Gastrocnemius medialis (tissue), 4 donors: ENCODE results near the gene DDX39A. TPM values are rescaled to one million over a fixed set of nuclear protein-coding genes. Genes with fewer than 3 reads are reported as not detected.
A peak's percentile ranks its signal among the peaks of the same experiment; 100 is the strongest.

Experiments used
- ATAC-seq, 2 donors: fragments of 150-250 bp; one replicate each; pipeline ENCODE4 v1.9.1; 2016
- DNase-seq, 2 donors: peaks; one replicate each; pipeline ENCODE4 v3.0.0-alpha.2; 2019
- H3K27ac ChIP-seq, 4 donors: fragments of 200-600 bp; sonication (generic); 1 replicate in 1 of 4; 2 replicates in 3 of 4; pipeline ENCODE4 v1.5.1; 2016 to 2018; ENCODE audit warnings: mild to moderate bottlenecking in 2 of 4, moderate library complexity in 1 of 4
- H3K27me3 ChIP-seq, 3 donors: fragments of 200-600 bp; sonication (generic) in 2 of 3; 1 replicate in 1 of 3; 2 replicates in 2 of 3; pipeline versions ENCODE4 v1.5.1 to v1.6.0; 2016 to 2019; ENCODE audit warnings: mild to moderate bottlenecking in 1 of 3, moderate library complexity in 1 of 3
- H3K36me3 ChIP-seq, 2 donors: fragments of 200-600 bp; sonication (generic) in 1 of 2; one replicate each; pipeline ENCODE4 v1.5.1; 2017 to 2018
- H3K4me1 ChIP-seq, 2 donors: fragments of 200-600 bp; sonication (generic) in 1 of 2; one replicate each; pipeline ENCODE4 v1.5.1; 2016 to 2017; ENCODE audit warnings: mild to moderate bottlenecking in 2 of 2
- H3K4me3 ChIP-seq, 4 donors: fragments of 200-600 bp; sonication (generic) in 3 of 4; 1 replicate in 1 of 4; 2 replicates in 3 of 4; pipeline ENCODE4 v1.5.1; 2016 to 2019; ENCODE audit warnings: mild to moderate bottlenecking in 2 of 4
- H3K9me3 ChIP-seq, 3 donors: fragments of 200-600 bp; sonication (generic) in 2 of 3; 1 replicate in 1 of 3; 2 replicates in 2 of 3; pipeline ENCODE4 v1.5.1; 2016 to 2019
- POLR2A ChIP-seq, 2 donors: fragments of 450-650 bp; IDR thresholded peaks; one replicate each; pipeline ENCODE4 v1.6.1; 2017; ENCODE audit warnings: antibody characterized with exemption in 2 of 2, mild to moderate bottlenecking in 2 of 2, moderate library complexity in 2 of 2
- in situ Hi-C, 4 donors: fragments of 200-750 bp; cut with MboI; loops; one replicate each; pipeline versions ENCODE4 v1.15.0 to v1.8.0; 2017; ENCODE audit warnings: low sequenced_read_pairs in 4 of 4
- intact Hi-C: fragments of 100-400 bp; cut with DNase I; formaldehyde crosslinking; loops from one replicate; pipeline ENCODE4 v1.15.1; 2023; ENCODE audit warnings: low total_unique reads
- total RNA-seq, 4 donors: library from RNA; depleted of rRNA; stranded (reverse); fragments of >200 nt; gene quantifications; one replicate each; pipeline versions ENCODE4 v1.1.0 to v1.2.3, GENCODE V29; 2016
- TF ChIP-seq, protein P1 (sequence below), 5 experiments: fragments of 450-650 bp in 3 of 5; fragments of 200-600 bp in 2 of 5; sonication (generic) in 2 of 5; IDR thresholded peaks in 4 of 5; conservative IDR thresholded peaks in 1 of 5; 1 replicate in 4 of 5; 2 replicates in 1 of 5; pipeline ENCODE4 v1.5.1; 2016 to 2019; ENCODE audit warnings: antibody characterized with exemption in 5 of 5, mild to moderate bottlenecking in 3 of 5, moderate library complexity in 3 of 5

Gene DDX39A
- total RNA-seq, 4 donors from 2014 or later, result 23.9 to 59.2 (median 41.3) TPM

DNA sequence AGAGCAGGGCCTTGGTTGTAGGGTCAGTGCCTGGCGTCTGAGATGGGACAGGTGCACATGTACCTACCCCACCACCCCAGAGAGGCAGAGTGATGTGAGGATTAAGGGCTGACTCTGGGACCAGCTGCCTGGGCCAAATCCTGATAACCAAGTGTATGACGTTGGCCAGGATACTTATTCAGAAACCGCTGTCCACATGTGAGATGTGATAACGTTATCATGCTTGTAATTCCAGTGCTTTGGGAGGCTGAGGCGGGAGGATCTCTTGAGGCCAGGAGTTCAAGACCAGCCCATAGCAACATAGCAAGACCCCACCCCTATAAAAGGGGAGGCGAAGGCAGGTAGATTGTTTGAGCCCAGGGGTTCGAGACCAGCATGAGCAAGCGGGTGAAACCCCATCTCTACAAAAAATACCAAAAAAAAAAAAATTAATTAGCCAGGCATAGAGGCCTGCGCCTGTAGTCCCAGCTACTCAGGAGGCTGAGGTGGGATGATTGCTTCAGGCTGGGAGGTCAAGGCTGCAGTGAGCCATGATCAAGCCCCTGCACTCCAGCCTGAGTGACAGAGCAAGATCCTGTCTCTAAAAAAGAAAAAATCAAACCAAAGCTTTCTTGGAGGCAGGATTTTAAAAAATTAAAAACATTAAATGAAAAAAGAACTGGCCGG, 27.9 kb downstream of the DDX39A start:
- DNase-seq (no peak), ATAC-seq (no peak)
- in situ Hi-C loops, result no loop called here
- Histone ChIP-seq H3K27me3 (no peaks in the 10 kb centered on the region), H3K9me3 (no peaks in the 10 kb centered on the region), H3K27ac (no peak overlapping the region), H3K4me3 (no peak overlapping the region), H3K4me1 (no peaks in the 10 kb centered on the region), H3K36me3 (peaks cover 0 to 55% of the 10 kb centered on the region in 2 donors)
- no peak for TF ChIP-seq POLR2A (IDR thresholded peaks at IDR 0.05)
- TF ChIP-seq, protein P1, sequence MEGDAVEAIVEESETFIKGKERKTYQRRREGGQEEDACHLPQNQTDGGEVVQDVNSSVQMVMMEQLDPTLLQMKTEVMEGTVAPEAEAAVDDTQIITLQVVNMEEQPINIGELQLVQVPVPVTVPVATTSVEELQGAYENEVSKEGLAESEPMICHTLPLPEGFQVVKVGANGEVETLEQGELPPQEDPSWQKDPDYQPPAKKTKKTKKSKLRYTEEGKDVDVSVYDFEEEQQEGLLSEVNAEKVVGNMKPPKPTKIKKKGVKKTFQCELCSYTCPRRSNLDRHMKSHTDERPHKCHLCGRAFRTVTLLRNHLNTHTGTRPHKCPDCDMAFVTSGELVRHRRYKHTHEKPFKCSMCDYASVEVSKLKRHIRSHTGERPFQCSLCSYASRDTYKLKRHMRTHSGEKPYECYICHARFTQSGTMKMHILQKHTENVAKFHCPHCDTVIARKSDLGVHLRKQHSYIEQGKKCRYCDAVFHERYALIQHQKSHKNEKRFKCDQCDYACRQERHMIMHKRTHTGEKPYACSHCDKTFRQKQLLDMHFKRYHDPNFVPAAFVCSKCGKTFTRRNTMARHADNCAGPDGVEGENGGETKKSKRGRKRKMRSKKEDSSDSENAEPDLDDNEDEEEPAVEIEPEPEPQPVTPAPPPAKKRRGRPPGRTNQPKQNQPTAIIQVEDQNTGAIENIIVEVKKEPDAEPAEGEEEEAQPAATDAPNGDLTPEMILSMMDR (IDR thresholded peaks at IDR 0.05 in 4 of 5, conservative IDR thresholded peaks at IDR 0.05 in 1 of 5), result no peak
- intact Hi-C loops, result no loop called here

DNA sequence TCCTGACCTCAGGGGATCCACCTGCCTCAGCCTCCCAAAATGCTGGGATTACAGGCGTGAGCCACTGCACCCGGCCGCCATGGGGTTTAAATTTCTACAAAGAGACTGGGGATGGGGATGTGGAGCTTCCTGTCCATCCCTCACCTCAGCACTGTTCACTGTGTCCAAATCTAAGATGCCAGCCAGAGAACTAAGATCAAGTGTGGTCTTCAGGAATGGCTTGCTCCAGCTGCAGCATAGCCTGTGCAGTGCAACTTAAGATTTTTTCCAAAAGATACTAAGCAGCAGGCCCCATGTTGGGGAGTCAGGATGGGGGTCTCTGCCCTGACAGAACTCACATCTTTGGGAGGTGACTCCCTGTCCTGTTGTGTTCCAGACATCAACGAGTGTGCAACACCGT, 28.6 kb downstream of the DDX39A start:
- intact Hi-C loops, result no loop called here
- no peak for TF ChIP-seq POLR2A (IDR thresholded peaks at IDR 0.05)
- TF ChIP-seq, protein P1 (IDR thresholded peaks at IDR 0.05 in 4 of 5, conservative IDR thresholded peaks at IDR 0.05 in 1 of 5), result no peak
- Histone ChIP-seq H3K27ac (no peak overlapping the region), H3K27me3 (no peaks in the 10 kb centered on the region), H3K4me3 (no peak overlapping the region), H3K36me3 (peaks cover 0 to 52% of the 10 kb centered on the region in 2 donors), H3K9me3 (no peaks in the 10 kb centered on the region), H3K4me1 (no peaks in the 10 kb centered on the region)
- no peak for DNase-seq
- in situ Hi-C loops, result no loop called here
- ATAC-seq, result no peak

DNA sequence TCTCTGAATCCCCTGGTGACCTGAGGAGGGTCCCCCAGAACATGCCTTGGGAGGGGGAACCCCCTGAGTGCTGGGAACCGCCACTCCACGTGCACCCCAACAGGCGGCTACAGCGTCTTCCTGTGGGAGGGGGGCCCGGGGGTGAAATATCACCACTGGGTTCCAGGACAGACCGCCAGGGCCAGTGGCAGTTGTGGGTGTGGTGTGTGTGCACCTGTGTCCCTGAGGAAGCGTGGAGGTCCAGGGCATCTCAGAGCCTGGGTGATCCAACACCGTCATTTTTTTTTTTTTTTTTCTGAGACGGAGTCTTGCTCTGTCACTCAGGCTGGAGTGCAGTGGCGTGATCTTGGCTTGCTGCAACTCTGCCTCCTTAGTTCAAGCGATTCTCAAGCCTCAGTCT, 33.6 kb downstream of the DDX39A start:
- DNase-seq (no peak), ATAC-seq (no peak)
- Histone ChIP-seq H3K4me3 (no peak overlapping the region), H3K27ac (peak overlapping the region in 2 of 4 donors; percentile 64 to 94), H3K36me3 (peaks cover 0 to 3% of the 10 kb centered on the region in 2 donors), H3K9me3 (no peaks in the 10 kb centered on the region), H3K4me1 (peaks cover 20 to 26% of the 10 kb centered on the region in 2 donors), H3K27me3 (no peaks in the 10 kb centered on the region)
- in situ Hi-C loops (no loop called here), intact Hi-C loops (no loop called here)
- TF ChIP-seq, protein P1 (IDR thresholded peaks at IDR 0.05 in 4 of 5, conservative IDR thresholded peaks at IDR 0.05 in 1 of 5), result no peak

DNA sequence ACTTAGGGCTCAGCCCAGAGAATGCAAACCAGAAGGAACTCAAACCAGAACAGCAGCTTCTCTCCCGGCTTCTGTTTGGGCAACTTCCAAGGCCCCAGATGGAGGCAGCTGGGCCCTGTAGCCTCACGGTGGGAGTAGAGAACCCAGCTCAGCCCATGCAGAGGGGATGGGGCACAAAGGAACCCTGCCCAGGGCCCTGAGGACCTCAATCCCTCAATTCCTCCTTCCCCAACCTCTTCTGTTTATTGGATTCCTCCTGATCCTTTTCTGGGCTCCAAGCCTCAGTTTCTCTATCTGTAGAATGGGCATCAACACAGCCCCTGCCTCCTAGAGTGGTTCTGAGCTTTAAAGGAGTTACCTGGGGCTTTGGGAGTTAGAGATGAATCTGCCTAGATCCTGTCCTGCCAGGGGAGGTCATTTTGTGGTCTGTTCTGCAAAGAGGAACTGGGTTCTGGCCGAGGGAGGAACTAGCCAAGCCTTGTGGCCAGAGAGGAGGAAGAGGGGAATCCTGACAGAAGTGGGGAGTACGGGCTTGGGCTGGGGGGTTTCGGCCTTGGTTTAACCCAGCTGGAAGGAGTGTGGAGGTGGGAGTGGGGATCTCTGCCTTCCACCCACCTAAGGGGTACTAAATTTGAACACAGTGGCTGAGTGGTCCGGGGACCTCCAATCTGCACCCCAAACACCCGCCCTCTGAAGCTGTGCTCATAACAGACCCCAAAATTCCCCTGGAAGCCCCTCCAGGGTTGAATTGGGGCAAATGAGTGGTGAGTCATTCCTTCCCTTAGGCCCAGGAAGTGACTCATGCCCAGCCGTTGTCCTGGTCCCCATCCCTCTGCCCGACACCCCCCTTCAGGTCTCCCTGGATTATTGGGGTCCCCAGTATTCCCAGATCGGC, 35.2 kb downstream of the DDX39A start:
- ATAC-seq, result no peak
- Histone ChIP-seq H3K4me3 (peak overlapping the region; percentile 33 to 74 (median 38)), H3K36me3 (no peaks in the 10 kb centered on the region), H3K27ac (peak overlapping the region; percentile 64 to 97 (median 86)), H3K9me3 (no peaks in the 10 kb centered on the region), H3K4me1 (peaks cover 29 to 30% of the 10 kb centered on the region in 2 donors), H3K27me3 (no peaks in the 10 kb centered on the region)
- in situ Hi-C loops, result no loop called here
- DNase-seq, result peak; percentile 27 to 47
- intact Hi-C loops, result loop anchor here (5.0 kb wide), 1 partner anchor 133 kb away; the partner anchor contains the start of gene DNAJB1
- no peak for TF ChIP-seq POLR2A (IDR thresholded peaks at IDR 0.05)
- TF ChIP-seq, protein P1 (IDR thresholded peaks at IDR 0.05 in 4 of 5, conservative IDR thresholded peaks at IDR 0.05 in 1 of 5), result no peak
